GM18502 (cell line): Measurements from ENCODE around the gene OR52W1.
A peak's percentile ranks its signal among the peaks of the same experiment; 100 is the strongest.
"Not testable (repeated sequence)": the region's sequence is repeated elsewhere in the genome, so short reads cannot be mapped to it uniquely, and the experiment has no call there.

ENCODE experiments used
- ATAC-seq: cut with Tn5 transposase; IDR thresholded peaks from one replicate; pipeline ENCODE4 v1.9.1; 2021; ENCODE audit warnings: mild to moderate bottlenecking; ENCODE audit not compliant: unreplicated experiment, poor library complexity

The OR52W1 gene

DNA sequence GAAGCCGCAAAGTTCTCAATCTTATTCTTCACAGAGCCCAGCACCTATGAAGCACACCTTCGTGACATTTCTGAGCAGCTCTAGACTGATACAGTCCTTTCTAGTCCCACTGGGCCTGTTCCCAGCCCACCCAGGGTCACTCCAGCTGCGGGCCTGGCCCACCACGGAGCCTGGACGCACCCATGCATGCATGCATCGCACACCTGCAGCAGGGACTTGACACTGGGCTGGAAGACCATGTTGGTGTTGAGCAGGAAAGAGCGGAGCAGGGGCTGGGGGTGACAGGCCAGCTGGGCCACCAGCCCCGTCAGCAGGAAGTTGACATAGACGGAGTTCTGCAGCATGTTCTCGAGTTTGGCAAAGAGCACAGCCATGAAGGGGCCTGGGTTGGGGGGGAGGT lies 15.5 kb downstream of the OR52W1 start:
- no peak for ATAC-seq

GRCh38 chr11:6216501-6216900 lies 17.5 kb downstream of the OR52W1 start:
- no peak for ATAC-seq

DNA sequence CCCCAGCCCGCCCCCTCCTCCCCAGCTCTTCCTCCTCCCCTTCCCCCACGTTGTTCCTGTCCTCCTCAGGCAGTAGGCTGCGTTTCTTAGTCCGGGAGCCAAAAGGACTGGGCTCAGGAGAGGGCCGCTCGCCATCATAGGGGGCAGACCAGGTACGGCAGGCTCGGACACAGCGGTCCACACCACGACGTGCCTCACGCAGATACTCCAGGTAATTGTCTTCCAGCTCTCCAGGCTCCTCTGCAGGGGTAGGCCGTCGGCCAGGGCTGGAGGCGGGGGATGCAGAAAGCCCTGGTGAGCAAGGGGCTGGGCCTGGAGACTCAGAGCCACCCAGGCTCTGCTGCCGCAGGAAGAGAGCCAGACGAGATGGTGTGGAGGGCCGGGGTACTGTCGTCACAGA lies 18.7 kb downstream of the OR52W1 start:
- ATAC-seq: no peak

DNA sequence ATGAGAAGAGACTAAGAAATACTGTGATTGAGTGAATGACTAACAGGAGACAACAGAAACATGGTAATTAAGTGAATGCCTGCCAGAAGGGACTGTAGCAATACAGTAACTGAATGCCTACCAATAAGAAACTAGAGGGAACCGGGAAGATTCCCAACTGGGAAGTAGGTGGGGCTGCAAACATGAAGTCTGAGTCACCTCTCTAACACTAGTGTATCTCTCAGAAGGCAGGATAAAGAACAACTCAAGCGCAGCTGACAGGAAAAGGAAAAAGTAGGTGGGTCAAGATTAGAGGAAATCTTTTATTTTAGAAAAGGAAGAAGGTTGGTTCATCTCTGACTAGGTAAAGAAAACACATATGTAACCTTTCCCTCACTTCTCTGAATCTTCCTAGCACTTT lies 20.3 kb downstream of the OR52W1 start:
- ATAC-seq: no peak

GRCh38 chr11:6223854-6224253 lies 24.8 kb downstream of the OR52W1 start:
- no peak for ATAC-seq

GRCh38 chr11:6224421-6224820 lies 25.4 kb downstream of the OR52W1 start:
- ATAC-seq: no peak

GRCh38 chr11:6225024-6225423 lies 26.0 kb downstream of the OR52W1 start:
- no peak for ATAC-seq

DNA sequence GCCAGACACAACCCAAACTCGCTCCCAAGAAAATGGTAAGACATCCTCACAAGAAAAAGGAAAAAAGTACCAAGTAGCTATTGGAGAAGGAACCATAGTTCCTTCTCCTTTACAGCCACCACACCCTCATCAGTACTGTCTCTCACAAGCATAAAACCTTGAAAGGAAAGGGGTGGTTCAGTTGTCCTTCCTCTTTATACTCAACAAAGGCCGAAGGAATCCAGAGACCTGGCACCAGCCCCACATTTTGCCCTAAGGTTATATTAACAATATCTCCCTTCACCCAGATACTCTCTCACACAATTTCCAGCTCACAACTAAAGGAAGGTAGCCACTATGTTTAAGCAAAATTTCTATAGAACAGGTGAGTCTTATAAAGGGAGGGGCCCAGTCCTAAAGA lies 26.9 kb downstream of the OR52W1 start:
- ATAC-seq: no peak

GRCh38 chr11:6228520-6228919 lies 29.5 kb downstream of the OR52W1 start:
- no peak for ATAC-seq

GRCh38 chr11:6229911-6230310 lies 30.9 kb downstream of the OR52W1 start:
- ATAC-seq: no peak

- no peak for ATAC-seq
Measured at GRCh38 chr11:6232899-6233298, 33.9 kb downstream of the OR52W1 start.

GRCh38 chr11:6233984-6234386 lies 35.0 kb downstream of the OR52W1 start:
- no peak for ATAC-seq

DNA sequence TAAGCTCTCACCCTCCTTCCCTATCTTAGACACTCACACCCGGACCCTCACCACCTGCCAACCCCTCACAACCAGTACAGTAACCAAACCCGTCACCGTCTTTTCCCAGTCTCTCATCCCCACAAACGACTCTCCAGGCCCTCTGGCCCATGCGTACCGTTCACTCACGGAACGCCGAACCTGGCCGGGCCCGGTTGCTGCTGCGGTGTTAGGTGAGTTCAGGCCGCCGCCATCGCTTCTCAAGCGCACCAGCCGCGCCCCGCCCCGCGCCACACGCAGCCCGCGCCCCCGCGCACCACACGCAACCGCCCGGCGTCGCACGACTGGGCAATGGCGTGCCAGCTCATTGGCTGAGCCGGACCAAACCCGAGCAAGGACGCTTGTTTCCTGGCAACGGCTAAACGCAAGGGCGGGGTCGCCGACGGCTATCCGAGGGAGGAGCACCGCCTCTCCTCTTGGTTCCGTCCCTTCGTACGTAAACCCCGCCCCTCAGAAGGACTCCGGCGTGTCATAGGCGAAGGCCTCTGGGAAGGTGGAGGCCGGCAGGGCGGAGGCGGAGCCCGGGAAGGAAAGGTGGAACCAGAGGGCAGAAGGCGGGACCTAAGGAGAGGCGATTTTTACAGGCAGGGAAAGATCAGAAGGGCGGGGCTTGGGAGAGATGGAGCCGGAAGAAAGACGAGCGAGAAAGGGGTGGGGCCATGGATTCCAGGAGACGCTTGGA lies 35.5 kb downstream of the OR52W1 start, which contains the start of gene FHIP1B:
FHIP1B (minus strand) TSS at position 250 of the 721 bp plus-strand sequence. CDS start 10,120 bp downstream, outside the sequence.
- ATAC-seq: peak; percentile 95

DNA sequence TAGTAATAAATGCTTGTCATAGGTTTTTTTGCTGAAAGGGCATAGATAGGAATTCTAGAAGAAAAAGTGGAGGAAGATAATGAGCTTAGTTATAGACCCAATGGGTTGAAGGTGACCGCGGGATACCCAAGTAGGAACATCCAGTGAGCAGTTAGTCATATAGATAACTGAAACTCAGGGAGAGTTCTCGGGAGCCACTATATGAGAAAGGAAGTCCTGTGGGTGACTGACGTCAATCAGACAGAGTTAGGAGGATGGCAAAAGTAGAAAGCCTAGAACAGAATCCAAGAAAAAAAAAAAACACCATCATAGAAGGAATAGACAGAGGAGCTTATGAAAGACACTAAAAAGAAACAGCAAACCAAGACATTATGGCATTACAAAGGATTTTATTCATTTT lies 38.2 kb downstream of the OR52W1 start:
- ATAC-seq: no peak

DNA sequence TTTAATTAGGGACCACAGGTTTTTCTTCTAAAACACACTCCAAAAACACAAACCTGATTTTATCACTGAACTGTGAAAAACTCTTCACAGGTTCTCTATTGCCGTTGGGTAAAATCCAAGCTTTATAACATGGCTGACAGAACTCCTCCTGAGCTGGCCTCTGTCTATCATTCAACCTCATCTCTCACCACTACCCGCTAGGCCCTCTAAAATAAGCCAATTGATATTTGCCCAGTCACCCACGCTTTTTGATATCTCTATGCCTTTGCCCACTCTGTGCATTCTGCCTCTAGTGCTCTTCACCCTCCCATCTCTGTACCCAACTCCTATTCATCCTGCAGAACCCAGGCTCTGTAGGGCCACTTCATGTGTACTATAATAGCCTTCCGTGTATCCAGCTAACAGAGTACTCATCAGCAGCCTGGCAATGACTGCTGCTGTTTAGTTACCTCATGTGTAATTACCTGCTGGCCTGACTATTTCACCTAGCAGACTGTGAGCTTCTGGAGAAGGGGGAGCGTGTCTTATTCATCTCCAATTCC lies 38.8 kb downstream of the OR52W1 start:
- no peak for ATAC-seq

GRCh38 chr11:6238902-6239301 lies 39.9 kb downstream of the OR52W1 start, which contains the start of gene CNGA4:
Gene CNGA4, plus strand, starts transcription at chr11:6239089. Its CDS starts 118 bp downstream, at chr11:6239207.
- ATAC-seq: no peak

DNA sequence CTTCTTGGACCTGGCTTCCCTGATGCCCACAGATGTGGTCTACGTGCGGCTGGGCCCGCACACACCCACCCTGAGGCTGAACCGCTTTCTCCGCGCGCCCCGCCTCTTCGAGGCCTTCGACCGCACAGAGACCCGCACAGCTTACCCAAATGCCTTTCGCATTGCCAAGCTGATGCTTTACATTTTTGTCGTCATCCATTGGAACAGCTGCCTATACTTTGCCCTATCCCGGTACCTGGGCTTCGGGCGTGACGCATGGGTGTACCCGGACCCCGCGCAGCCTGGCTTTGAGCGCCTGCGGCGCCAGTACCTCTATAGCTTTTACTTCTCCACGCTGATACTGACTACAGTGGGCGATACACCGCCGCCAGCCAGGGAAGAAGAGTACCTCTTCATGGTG lies 41.1 kb downstream of the OR52W1 start:
- ATAC-seq: no peak

DNA sequence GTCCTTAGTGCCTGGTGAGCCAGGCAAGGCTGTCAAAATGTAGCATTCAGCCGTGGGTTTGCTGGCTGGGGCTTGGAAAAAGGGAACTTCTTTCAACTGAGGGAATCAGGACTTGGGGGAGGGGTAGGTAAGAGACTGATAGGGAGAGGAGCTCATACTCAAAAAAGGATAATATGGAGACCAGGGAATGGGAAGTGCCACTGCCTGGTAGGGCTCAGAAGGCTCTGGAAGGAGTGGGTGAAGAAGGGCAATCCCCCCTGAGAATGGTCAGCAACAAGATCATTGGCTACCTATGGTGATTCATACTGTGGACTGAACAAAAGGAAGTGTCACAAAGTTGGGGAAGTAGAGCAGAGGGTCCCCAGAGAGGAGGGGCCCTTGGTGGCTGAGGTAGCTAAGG lies 41.8 kb downstream of the OR52W1 start:
- ATAC-seq: no peak

DNA sequence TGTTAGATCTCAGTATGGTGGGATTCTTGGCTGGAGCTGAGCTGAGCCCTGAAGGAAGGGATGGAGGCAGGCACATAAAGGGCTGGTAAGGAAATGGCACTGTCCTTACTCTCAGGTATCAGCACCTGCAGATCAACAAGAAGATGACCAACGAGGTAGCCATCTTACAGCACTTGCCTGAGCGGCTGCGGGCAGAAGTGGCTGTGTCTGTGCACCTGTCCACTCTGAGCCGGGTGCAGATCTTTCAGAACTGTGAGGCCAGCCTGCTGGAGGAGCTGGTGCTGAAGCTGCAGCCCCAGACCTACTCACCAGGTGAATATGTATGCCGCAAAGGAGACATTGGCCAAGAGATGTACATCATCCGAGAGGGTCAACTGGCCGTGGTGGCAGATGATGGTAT lies 42.3 kb downstream of the OR52W1 start:
- ATAC-seq: no peak

DNA sequence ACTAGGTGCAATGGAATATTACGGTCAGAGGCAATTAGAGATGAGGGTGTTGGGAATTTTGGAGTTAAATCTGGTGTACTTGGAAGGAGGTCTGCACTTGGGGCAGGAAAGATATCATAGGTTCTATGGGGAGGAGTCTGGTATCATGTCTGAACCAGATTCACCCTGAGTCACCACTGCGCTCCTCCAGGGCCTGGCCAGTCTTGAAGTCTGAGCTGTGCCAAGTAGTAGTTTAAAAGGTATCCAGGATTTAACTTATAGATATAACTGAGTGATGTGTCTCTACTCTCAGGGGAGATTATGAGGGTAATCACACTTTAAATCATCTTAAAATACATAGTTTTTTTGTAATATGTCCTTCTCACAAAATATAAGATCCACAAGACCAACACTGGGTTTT lies 46.5 kb downstream of the OR52W1 start:
- ATAC-seq: no peak

DNA sequence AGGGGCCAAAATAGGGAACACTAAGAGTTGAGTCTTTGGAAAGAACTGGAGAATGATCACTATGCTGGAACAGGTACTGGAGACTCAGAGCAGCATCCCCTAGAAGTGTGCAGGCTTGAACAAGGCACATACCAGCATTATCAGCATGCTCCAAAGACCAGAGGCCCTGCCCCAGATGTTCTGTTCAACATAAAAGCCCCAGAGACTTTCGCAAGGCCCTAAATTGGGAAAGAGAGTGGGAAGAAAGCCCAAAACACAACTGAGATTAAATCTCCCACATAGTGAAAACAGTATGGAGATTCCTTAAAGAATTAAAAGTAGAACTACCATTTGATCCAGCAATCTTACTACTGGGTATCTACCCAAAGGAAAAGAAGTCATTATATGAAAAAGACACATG lies 49.2 kb downstream of the OR52W1 start:
- ATAC-seq: no peak

- not testable (repeated sequence) for ATAC-seq
Measured at GRCh38 chr11:6248897-6249296, 49.9 kb downstream of the OR52W1 start.
